ENCODE data around the gene CLDN7. TPM values are rescaled to one million over a fixed set of nuclear protein-coding genes. Genes with fewer than 3 reads are reported as not detected.

CLDN7 gene
- total RNA-seq, 1 experiment from 2014 or later: 286 TPM

GRCh38 chr17:7290685-7291084, 28.4 kb upstream of the CLDN7 start:
- ATAC-seq (no peak), DNase-seq (ENCODE audit: low read depth, low spot score) (no peak)
- no peak overlapping the region for H2AFZ ChIP-seq (ENCODE audit: low read depth, low read length, poor library complexity, severe bottlenecking)
- no TSS peak for BruUV-seq (replicated peaks)
- H3K79me2 ChIP-seq (ENCODE audit: insufficient read depth, low read length): no peaks in the 10 kb centered on the region
- RAD21 ChIA-PET (ENCODE audit: low non-redundant PET in 1 of 2, low total read pairs in 2 of 2, uncharacterized antibody in 2 of 2, unreplicated experiment in 2 of 2): no interaction called here
- no peaks in the 10 kb centered on the region for H3K9me2 ChIP-seq (ENCODE audit: insufficient read depth)
- H3K27ac ChIP-seq (ENCODE audit: low read depth, low read length): no peak overlapping the region
- no peaks in the 10 kb centered on the region for H3K27me3 ChIP-seq (ENCODE audit: insufficient read depth, low read length)
- CTCF ChIA-PET: interaction anchor here (1.1 kb wide), 1 partner anchor 10 kb away, joined by 3 read pairs; no protein-coding TSS in a partner anchor
- no peaks in the 10 kb centered on the region for H4K20me1 ChIP-seq (ENCODE audit: insufficient read depth)
- H3K4me3 ChIP-seq (replicated peaks in 1 of 2; ENCODE audit: low read depth in 1 of 2, low read length in 2 of 2): no peak overlapping the region
- H3K36me3 ChIP-seq (ENCODE audit: control insufficient read depth in 1 of 2, insufficient read depth in 2 of 2, low read length in 2 of 2): no peaks in the 10 kb centered on the region
- H3K9ac ChIP-seq (ENCODE audit: low read length): no peak overlapping the region
- peaks cover 12 to 28% of the 10 kb centered on the region in 2 experiments; a peak in 3 of 4 replicates for H3K4me1 ChIP-seq (ENCODE audit: control insufficient read depth in 1 of 2, insufficient read depth in 2 of 2, low read length in 2 of 2)
- POLR2A ChIA-PET: no interaction called here
- no peak for TF ChIP-seq REST (IDR thresholded peaks at IDR 0.05; ENCODE audit: low read depth)
- no peak for TF ChIP-seq FOSL1 (IDR thresholded peaks at IDR 0.05; ENCODE audit: low read depth)
- no peak for TF ChIP-seq ZFX (IDR thresholded peaks at IDR 0.05)
- no peak for TF ChIP-seq RAD21 (IDR thresholded peaks at IDR 0.05; ENCODE audit: low read depth)
- no peak for TF ChIP-seq POLR2A (IDR thresholded peaks at IDR 0.05; ENCODE audit: borderline replicate concordance, extremely low read depth, insufficient read depth, insufficient read length)
- no peak for TF ChIP-seq ZBTB33 (IDR thresholded peaks at IDR 0.05; ENCODE audit: extremely low read depth, insufficient replicate concordance, low read length)
- TF ChIP-seq EGR1 (IDR thresholded peaks at IDR 0.05; ENCODE audit: low read depth): no peak
- TF ChIP-seq CBX3 (IDR thresholded peaks at IDR 0.05; ENCODE audit: low read depth): no peak
- no peak for TF ChIP-seq SIN3A (IDR thresholded peaks at IDR 0.05; ENCODE audit: low read depth)
- no peak for TF ChIP-seq SRF (IDR thresholded peaks at IDR 0.05; ENCODE audit: low read depth)
- no peak for TF ChIP-seq POLR2AphosphoS5 (IDR thresholded peaks at IDR 0.05; ENCODE audit: low read depth, low read length)
- TF ChIP-seq TCF7L2 (IDR thresholded peaks at IDR 0.05; ENCODE audit: borderline replicate concordance, extremely low read depth, insufficient read depth, insufficient read length): no peak
- no peak for TF ChIP-seq MAX (IDR thresholded peaks at IDR 0.05)
- TF ChIP-seq EZH2phosphoT487 (IDR thresholded peaks at IDR 0.05; ENCODE audit: borderline replicate concordance): no peak
- no peak for TF ChIP-seq ELF1 (IDR thresholded peaks at IDR 0.05; ENCODE audit: borderline replicate concordance, low read depth)
- TF ChIP-seq SP1 (IDR thresholded peaks at IDR 0.05; ENCODE audit: low read depth): no peak
- TF ChIP-seq EZH2 (IDR thresholded peaks at IDR 0.05): no peak
- TF ChIP-seq CEBPB (IDR thresholded peaks at IDR 0.05; ENCODE audit: low read depth): no peak
- TF ChIP-seq JUND (IDR thresholded peaks at IDR 0.05): no peak
- TF ChIP-seq YY1 (IDR thresholded peaks at IDR 0.05; ENCODE audit: extremely low read depth, insufficient replicate concordance, low read depth, low read length): no peak
- H3K9me3 ChIP-seq (ENCODE audit: control insufficient read depth in 1 of 2, insufficient read depth in 1 of 2, low read depth in 1 of 2, low read length in 2 of 2): no peaks in the 10 kb centered on the region
- no peak overlapping the region for H3K4me2 ChIP-seq (ENCODE audit: low read length)
- intact Hi-C loops (cut with micrococcal nuclease): no loop called here

Data from HCT116 (cell line).